OCI-LY1 (cell line): ENCODE measurements around the gene MYO9A.

Experiments
- H2AFZ ChIP-seq: fragments of 200-600 bp; sonication (generic), shearing (Covaris generic); 2 replicates; pipeline ENCODE4 v1.6.0; 2014; ENCODE audit warnings: antibody characterized with exemption, mild to moderate bottlenecking, low read length
- H3F3A ChIP-seq: fragments of 200-600 bp; sonication (generic), shearing (Covaris generic); 2 replicates; pipeline ENCODE4 v1.6.0; 2014; ENCODE audit warnings: mild to moderate bottlenecking, antibody characterized with exemption, low read length, moderate library complexity; ENCODE audit not compliant: insufficient read depth
- H3K27ac ChIP-seq: fragments of 200-600 bp; sonication (generic); 2 replicates; pipeline ENCODE4 v1.5.1; 2014; ENCODE audit warnings: low read length, mixed run types, mild to moderate bottlenecking, low read depth; ENCODE audit not compliant: poor library complexity, severe bottlenecking
- H3K27me3 ChIP-seq: fragments of 200-600 bp; sonication (generic); 2 replicates; pipeline ENCODE4 v1.6.0; 2014; ENCODE audit warnings: antibody characterized with exemption, mild to moderate bottlenecking, low read length, moderate library complexity; ENCODE audit not compliant: insufficient read depth
- H3K36me3 ChIP-seq: fragments of 200-600 bp; sonication (generic); 2 replicates; pipeline ENCODE4 v1.6.1; 2014; ENCODE audit warnings: mild to moderate bottlenecking, antibody characterized with exemption, low read length, moderate library complexity, mixed read lengths; ENCODE audit not compliant: insufficient read depth
- H3K4me1 ChIP-seq: fragments of 200-600 bp; sonication (generic); 2 replicates; pipeline ENCODE4 v1.5.1; 2014; ENCODE audit warnings: mild to moderate bottlenecking, low read length, moderate library complexity; ENCODE audit not compliant: insufficient read depth, severe bottlenecking
- H3K4me2 ChIP-seq: fragments of 200-600 bp; sonication (generic), shearing (Covaris generic); 2 replicates; pipeline ENCODE4 v1.6.1; 2014; ENCODE audit warnings: low read length
- H3K4me3 ChIP-seq: fragments of 200-600 bp; sonication (generic); 2 replicates; pipeline ENCODE4 v1.5.1; 2014; ENCODE audit warnings: low read length, low read depth, mild to moderate bottlenecking, mixed read lengths; ENCODE audit not compliant: poor library complexity, severe bottlenecking
- H3K79me2 ChIP-seq: fragments of 200-600 bp; shearing (Covaris generic); 2 replicates; pipeline ENCODE4 v1.6.1; 2016; ENCODE audit warnings: mixed run types, low read length, mixed read lengths; ENCODE audit not compliant: insufficient read depth
- H3K9ac ChIP-seq: fragments of 200-600 bp; sonication (generic), shearing (Covaris generic); 2 replicates; pipeline ENCODE4 v1.6.1; 2014; ENCODE audit warnings: mild to moderate bottlenecking, low read length, mixed read lengths
- H3K9me2 ChIP-seq: fragments of 200-600 bp; sonication (generic), shearing (Covaris generic); 2 replicates; pipeline ENCODE4 v1.6.1; 2014; ENCODE audit warnings: low read depth, mild to moderate bottlenecking, low read length, mixed read lengths
- H3K9me3 ChIP-seq: fragments of 200-600 bp; shearing (Covaris generic); 2 replicates; pipeline ENCODE4 v1.6.1; 2014; ENCODE audit warnings: low read length, mixed read lengths
- H4K20me1 ChIP-seq: fragments of 200-600 bp; sonication (generic), shearing (Covaris generic); 2 replicates; pipeline ENCODE4 v1.6.0; 2016; ENCODE audit warnings: mild to moderate bottlenecking, low read length; ENCODE audit not compliant: insufficient read depth
- CTCF ChIP-seq: fragments of 200-600 bp; sonication (generic), shearing (Covaris generic); IDR thresholded peaks from 2 replicates; pipeline ENCODE4 v1.5.1; 2017; ENCODE audit warnings: mild to moderate bottlenecking, antibody characterized with exemption, low read length, moderate library complexity, mixed read lengths
- EZH2 ChIP-seq: fragments of 200-600 bp; sonication (generic), shearing (Covaris generic); IDR thresholded peaks from 2 replicates; pipeline ENCODE4 v1.8.0; 2017; ENCODE audit warnings: borderline replicate concordance, mixed run types, mild to moderate bottlenecking, antibody characterized with exemption, low read length, moderate library complexity, mixed read lengths

Gene MYO9A

DNA sequence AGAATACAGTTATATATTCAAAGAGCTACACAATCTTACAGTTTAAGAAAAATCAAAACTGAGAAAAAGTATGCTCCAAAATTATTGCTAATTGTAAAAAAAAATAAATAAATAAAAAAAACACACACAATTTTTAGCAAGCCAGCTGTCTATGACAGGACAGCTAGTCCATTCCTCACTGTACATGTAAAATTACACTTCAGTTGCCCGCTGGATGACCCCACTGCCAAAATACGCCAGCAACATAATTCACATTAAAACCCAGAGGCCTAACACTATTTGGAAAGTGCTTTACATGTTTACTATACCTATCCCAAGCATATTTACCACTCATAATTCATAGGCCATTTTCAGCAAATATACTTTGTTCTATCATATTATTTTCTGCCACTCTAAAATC lies 5.8 kb downstream of the MYO9A start:
- no peaks in the 10 kb centered on the region for H3K36me3 ChIP-seq
- H3K9me2 ChIP-seq, result no peaks in the 10 kb centered on the region
- no peaks in the 10 kb centered on the region for H3F3A ChIP-seq
- H3K4me3 ChIP-seq, result no peak overlapping the region
- peaks cover 73% of the 10 kb centered on the region for H3K79me2 ChIP-seq
- H3K27me3 ChIP-seq, result no peaks in the 10 kb centered on the region
- H3K4me1 ChIP-seq, result peaks cover 55% of the 10 kb centered on the region
- H4K20me1 ChIP-seq, result no peaks in the 10 kb centered on the region
- TF ChIP-seq CTCF (no peak), EZH2 (no peak)
- no peaks in the 10 kb centered on the region for H3K9me3 ChIP-seq
- H3K9ac ChIP-seq, result no peak overlapping the region
- H3K4me2 ChIP-seq, result no peak overlapping the region
- no peak overlapping the region for H3K27ac ChIP-seq
- no peak overlapping the region for H2AFZ ChIP-seq

DNA sequence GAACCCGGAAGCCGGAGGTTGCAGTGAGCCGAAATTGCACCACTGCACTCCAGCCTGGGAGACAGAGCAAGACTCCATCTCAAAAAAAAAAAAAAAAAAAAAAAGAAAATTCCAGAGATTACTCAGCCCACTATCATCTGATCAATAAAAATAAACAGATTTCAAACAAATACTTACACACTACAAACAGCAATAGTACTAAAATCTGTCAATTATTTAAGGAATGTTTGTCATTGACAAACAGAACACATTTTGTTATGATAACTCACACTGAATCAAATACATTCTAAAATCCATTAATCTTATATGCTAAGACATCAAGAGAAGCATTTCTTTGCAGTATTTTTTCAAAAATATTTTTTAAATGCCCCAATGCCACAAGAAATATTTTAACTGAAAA lies 7.6 kb downstream of the MYO9A start:
- Histone ChIP-seq H3K9me2 (no peaks in the 10 kb centered on the region), H3K36me3 (no peaks in the 10 kb centered on the region), H3K4me2 (no peak overlapping the region), H3K27me3 (no peaks in the 10 kb centered on the region), H3F3A (no peaks in the 10 kb centered on the region), H2AFZ (no peak overlapping the region), H3K27ac (no peak overlapping the region), H3K9ac (no peak overlapping the region), H3K9me3 (no peaks in the 10 kb centered on the region), H3K4me1 (peaks cover 45% of the 10 kb centered on the region), H3K4me3 (no peak overlapping the region), H3K79me2 (peaks cover 72% of the 10 kb centered on the region), H4K20me1 (no peaks in the 10 kb centered on the region)
- TF ChIP-seq CTCF (no peak), EZH2 (no peak)

GRCh38 chr15:72106068-72106467 lies 11.9 kb downstream of the MYO9A start:
- Histone ChIP-seq H3K4me1 (peaks cover 50% of the 10 kb centered on the region), H3K27me3 (no peaks in the 10 kb centered on the region), H2AFZ (no peak overlapping the region), H3F3A (no peaks in the 10 kb centered on the region), H4K20me1 (no peaks in the 10 kb centered on the region), H3K4me2 (no peak overlapping the region), H3K9me3 (no peaks in the 10 kb centered on the region), H3K79me2 (peaks cover 42% of the 10 kb centered on the region), H3K36me3 (no peaks in the 10 kb centered on the region), H3K27ac (no peak overlapping the region), H3K9ac (no peak overlapping the region), H3K4me3 (no peak overlapping the region), H3K9me2 (no peaks in the 10 kb centered on the region)
- TF ChIP-seq EZH2, result no peak
- no peak for TF ChIP-seq CTCF
